Astrocyte of the spinal cord (primary cell): Measurements from ENCODE around the gene KCNQ5.

Experiments used
- DNase-seq: peaks from one replicate; pipeline ENCODE4 v3.0.0; 2011; ENCODE audit warnings: low read depth, low spot score
- H3K4me3 ChIP-seq: 2 replicates; pipeline ENCODE4 v1.5.1; 2011; ENCODE audit warnings: low read depth, mild to moderate bottlenecking, low read length, moderate library complexity
- CTCF ChIP-seq: IDR thresholded peaks from 2 replicates; pipeline ENCODE4 v1.5.1; 2012; ENCODE audit warnings: low read depth, mild to moderate bottlenecking, low read length, inconsistent platforms
- in situ Hi-C: cut with HindIII; loops from 2 replicates; pipeline ENCODE4 v1.10.0; 2017; ENCODE audit warnings: low sequenced_read_pairs

Gene KCNQ5

GRCh38 chr6:72999995-73000394 is 378.1 kb downstream of the KCNQ5 start:
- no peak for TF ChIP-seq CTCF
- in situ Hi-C loops = no loop called here
- H3K4me3 ChIP-seq = no peak overlapping the region
- no peak for DNase-seq

DNA sequence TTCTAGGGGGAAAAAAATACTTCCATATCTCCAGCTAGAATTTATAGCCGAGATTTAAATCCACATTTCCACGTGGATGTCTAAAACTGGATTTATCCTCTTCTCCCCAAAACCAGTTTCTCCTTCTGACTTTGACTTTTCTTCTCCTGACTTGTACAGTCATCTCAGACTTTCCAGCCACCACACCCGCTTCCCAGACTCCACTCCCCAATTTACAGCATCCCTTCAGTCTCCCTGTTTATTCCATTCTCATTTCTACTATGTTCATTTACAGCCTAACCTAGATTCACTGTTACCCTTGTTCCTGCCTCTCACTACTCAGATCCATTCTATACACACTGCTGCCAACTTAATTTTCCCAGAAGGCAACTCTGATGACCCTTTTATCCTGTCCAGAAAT is 378.6 kb downstream of the KCNQ5 start:
- TF ChIP-seq CTCF = no peak
- H3K4me3 ChIP-seq = no peak overlapping the region
- DNase-seq = no peak
- in situ Hi-C loops = no loop called here

DNA sequence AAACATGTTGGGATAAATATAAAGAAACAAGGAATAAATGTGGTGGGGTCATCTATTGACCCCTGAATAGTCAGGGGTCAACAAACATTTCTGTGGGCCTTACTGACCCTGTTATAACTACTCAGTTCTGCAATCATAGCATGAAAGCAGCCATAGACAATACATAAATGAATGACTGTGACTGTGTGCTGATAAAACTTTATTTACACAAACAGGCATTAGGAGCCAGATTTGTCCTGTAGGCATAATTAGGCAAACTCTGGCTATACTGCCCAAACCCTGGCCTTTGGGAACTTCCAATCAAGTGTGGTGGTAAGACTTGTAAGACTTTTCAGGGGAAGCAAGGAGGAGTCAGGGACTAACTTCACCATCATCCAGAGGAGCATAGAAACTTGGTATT is 380.7 kb downstream of the KCNQ5 start:
- TF ChIP-seq CTCF = no peak
- no peak for DNase-seq
- in situ Hi-C loops = no loop called here
- no peak overlapping the region for H3K4me3 ChIP-seq

DNA sequence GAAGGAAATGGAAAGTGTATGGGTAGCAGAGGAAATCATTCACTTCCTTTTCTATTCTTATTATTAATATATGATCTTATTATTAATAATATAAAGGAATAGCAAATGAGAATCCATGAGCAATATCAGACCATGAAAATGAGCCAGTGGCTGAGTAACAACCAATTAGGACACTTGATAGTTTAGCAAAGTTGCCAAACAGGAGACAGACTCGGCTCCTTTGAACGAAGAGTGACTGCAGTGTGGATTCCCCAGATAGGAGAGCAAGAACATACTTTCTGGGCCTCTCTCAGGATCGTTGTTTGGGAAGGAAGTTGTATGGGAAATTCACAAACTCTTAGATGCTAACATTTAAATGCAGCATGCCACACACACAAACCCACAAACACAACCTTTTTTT is 381.4 kb downstream of the KCNQ5 start:
- H3K4me3 ChIP-seq = no peak overlapping the region
- TF ChIP-seq CTCF = no peak
- DNase-seq = no peak
- in situ Hi-C loops = no loop called here

DNA sequence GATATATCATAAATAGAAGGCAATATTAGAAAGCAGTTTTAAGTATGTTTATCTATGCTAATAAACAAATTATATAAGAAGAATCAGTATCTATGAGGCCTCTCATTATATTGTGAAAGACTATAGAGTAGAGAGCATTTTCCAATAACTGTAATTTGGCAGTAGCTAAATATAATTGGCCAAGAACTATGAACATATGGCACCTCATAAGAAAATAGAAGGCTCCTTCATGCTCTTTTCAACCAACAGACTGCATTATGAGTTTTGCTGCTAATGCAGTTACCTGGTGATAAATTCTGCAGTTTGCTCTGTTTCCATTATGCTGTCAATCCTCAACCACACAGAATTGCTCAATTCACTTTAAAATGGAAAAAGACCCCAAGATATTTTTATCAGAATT is 382.4 kb downstream of the KCNQ5 start:
- no peak overlapping the region for H3K4me3 ChIP-seq
- DNase-seq = no peak
- in situ Hi-C loops = no loop called here
- TF ChIP-seq CTCF = no peak

DNA sequence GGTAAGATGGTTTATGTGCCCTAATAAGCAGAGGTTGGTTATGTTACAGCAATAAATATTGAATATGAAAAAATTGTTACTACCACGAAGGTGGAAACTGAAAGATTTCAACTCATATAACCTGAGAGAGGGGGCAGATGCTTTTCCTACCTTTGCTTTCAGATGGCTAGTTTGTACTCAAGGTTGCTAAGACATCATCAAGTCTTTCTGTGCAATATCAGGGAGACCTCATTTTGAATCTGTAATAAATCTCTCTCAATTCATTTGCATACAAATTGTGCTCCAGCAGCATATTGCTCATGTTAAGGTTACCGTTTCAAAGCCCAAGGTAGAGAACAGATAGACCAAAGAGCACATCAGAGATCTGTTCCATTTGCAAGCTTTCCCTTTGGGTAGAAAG is 383.0 kb downstream of the KCNQ5 start:
- no peak for TF ChIP-seq CTCF
- H3K4me3 ChIP-seq = no peak overlapping the region
- DNase-seq = no peak
- in situ Hi-C loops = no loop called here

DNA sequence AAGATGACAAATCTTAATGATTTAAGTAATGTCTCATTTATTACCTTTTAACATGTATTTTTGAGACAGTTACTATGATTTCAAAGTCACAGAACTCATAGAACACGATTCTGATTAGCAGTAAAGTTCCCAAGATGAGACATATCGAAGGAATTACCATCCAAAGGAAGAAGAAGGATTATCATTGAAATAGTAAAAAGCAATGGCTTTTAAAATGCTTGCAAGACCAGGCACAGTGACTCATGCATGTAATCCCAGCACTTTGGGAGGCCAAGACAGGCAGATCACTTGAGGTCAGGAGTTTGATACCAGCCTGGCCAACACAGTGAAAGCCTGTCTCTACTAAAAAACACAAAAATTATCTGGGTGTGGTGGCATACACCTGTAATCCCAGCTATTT is 384.3 kb downstream of the KCNQ5 start:
- in situ Hi-C loops = no loop called here
- no peak overlapping the region for H3K4me3 ChIP-seq
- no peak for DNase-seq
- TF ChIP-seq CTCF = no peak
